NCI-H187 treated with DMSO at 0.1 percent for 48 hours (cell line): ENCODE data around the gene CCDC51.
"Not testable (repeated sequence)": the region's sequence is repeated elsewhere in the genome, so short reads cannot be mapped to it uniquely, and the experiment has no call there.

Experiments
- DNase-seq: peaks from one replicate; lab custom pipeline; 2025; lab: John Stamatoyannopoulos, UW

The CCDC51 gene

DNA sequence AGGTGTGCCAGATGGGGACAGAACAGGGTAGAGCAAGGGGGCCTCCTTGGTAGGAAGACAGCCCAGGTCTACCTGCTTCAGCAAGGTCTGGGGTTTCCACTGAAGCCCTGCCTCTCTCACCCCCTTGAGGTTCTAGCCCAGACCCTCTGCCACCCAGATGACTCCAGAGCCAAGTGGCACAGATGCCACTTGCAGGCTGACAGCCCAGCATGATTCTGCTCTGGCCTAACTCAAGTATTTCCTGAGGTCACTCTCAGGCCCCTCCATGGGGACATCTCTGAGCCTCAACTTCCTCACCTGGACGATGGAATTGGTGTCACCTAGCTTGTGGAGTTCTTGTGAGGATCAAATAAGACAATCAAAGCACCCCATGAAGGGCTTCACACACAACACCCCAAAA lies 33.9 kb downstream of the CCDC51 start:
- DNase-seq: no peak

DNA sequence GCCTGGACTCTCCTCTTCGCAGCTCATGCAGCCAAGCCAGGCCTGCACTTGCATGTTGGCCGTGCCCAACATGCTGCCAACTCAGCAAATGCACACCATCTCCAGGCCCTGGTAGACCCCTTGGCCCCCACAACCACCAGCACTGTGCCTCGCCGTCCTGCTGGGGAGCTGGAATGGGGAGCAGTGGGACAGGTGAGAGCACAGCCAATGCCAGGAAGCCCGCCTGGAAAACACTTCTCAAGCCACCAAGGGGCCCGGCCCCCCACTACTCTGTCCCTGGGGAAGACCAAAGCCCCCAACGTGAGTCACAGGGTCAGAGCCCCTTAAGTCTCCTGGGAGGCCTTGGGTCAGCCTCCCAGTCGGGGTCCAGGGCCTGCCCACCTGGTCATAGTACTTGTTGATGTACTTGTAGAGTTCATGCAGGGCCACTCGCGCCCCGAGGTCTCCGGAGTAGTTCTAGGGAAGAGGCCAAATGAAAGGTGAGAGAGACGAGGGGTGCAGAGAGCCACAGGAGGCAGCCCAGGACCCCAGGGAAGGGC lies 34.5 kb downstream of the CCDC51 start:
- no peak for DNase-seq

DNA sequence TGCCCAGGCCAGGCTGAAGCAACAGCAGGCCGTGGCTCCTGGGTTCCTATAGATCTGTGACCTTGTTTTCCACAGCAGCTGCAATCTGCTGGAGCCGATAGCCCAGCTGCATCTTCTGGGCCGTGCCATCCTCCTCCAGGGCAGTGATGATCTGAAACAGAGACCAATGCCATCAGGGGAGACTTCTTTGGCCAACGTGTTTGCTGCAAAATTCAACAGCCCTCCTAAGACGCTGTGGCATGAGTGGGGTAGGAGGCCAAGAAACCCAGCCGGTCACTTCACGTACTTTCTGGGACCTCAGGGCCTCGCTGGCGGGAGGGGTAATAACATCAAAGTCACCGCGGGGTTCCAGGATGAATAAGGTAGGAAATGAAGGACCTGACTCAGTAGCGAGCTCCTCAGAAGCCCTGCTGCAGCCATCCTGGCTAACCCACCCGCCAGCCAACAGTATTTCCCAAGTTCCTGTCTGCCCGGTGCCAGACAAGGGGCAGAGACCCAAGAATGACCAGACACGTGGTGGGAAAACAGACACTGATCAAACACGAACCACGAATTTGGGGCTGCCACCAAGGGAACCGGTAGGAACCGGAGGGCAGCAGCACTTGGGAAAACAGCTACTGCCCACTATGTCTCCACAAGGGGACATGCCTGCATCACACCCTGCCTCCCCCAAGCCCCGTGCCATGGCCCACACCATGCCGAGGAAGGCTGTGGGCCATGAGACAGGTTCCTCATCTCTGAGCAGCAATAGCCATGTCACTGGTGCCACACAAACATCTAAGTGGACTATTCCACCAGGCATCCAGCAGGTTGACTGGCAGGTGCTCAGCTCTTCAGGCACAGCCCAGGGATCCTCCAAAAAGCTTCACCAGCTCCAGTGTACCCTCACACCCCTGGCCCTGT lies 35.2 kb downstream of the CCDC51 start:
- DNase-seq: no peak

DNA sequence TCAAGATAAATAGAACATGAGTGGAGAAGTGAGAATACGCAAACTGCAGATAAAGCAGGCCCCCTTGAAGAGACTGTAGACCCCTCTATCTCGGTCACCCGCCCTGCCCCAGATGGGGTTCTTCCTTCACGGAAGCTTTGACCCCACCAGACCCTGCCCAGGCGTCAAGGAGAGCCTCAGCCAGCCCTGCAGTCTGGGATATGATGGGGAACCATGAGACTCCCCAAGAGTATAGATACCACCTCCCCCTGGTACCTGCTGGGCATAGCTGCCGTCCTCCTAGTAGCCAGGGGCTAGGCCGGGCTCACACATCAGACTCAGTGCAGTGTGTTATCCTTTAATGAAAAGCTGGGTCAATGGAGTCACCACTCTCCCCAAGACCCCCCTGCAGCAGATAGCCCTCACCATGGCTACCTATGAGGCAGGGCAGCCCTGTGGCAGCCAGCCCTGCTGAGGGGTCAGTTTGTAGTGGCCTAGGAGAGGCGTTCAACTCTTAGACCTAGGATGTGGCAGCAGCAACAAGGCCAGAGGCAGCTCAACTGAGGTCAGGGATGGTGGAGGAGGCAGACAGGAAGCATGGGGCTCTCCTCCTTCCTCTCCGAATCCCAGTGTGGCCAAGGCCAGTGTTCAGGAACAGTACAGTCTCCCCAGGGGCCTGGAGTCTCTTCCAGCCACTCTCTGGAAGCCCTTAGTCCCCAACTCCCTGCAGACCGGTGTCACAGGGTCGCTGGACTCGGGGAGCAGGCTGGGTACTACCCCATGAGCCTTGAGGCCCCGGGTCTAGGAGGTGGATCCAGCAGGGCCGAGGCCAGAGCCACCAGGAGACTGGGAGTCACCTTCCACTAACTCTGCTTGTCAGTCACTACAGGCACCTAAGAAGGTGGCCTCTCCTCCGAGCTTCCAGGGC lies 36.1 kb downstream of the CCDC51 start:
- DNase-seq: no peak

DNA sequence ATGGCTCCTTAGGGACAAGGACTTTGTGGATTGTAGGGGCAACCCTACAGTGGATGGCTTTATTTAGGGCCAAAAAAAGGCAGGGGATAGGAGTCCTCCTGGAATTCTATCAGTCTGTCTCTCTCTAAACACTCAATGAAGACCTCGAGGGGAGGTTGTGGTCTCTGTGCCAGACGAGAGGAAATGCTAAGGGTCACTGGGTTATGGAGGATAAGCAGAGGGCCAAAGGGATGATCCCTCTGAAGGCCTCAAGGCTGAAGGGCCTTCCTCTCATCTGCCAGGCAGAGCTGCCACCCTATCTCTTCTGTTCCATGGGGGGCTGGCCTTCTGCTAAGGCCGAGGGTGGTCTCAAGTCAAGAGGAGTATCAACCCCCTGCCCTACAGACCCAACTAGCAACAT lies 37.0 kb downstream of the CCDC51 start:
- no peak for DNase-seq

DNA sequence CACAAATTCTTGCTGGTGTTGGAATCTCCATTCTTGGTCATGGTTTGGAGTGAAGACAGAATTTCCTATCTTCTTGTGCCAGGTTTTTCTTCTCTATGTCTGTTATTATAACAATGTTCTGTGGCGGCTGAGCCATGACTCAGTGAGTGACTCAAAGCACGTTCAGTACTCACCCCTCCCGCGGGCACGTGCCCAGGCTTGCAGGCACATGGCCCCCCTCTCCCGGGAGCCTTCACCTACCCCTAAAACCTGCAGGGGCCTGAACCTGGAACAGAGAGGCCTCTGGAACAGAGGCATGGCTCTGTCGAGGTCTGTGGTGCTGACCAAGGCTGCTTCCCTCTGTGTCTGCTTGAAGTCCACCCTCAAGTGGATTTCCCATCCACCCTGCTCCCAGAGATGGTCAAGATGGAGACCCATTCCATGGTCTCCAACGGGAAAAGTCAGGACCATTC lies 37.6 kb downstream of the CCDC51 start:
- no peak for DNase-seq

DNA sequence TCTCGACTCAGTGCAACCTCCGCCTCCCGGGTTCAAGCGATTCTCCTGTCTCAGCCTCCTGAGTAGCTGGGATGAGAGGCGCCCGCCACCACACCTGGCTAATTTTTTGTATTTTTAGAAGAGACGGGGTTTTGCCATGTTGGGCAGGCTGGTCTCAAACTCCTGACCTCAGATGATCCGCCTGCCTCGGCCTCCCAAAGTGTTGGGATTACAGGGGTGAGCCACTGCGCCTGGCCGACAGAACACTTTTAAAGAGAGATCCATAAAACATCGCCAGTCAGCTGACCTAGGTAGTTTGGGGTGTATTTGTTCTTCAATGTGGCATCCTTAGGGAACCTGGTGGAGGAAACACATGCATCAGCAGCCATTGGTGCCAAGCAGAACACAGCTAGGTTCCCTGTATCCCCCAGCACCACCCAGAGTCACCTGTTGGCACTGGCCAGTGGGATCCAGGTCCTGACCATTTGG lies 38.5 kb downstream of the CCDC51 start:
- DNase-seq: not testable (repeated sequence)

DNA sequence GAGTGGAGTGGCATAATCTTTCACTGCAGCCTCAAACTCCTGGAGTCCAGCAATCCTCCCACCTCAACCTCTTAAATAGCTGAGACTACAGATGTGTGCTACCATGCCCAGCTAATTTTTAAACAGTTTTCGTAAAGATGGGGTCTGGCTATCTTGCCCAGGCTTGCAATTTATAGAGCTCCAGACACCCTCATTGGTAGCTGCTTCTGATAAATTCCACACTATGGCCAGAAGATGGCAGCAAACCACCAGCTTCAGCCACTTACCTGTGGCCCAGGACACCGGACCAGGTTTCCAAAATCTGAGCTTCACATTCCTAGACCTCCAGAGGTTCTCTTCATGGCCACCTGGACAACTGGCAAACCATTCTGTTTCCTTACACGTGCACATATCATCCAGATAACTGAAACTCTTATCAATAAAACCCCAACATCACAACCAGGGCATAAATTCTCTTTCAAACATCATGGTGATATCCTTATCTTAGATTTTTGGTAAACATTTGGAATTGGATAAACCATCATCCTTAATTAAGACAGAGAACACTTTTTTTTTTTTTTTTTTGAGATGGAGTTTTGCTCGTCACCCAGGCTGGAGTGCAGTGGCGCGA lies 39.0 kb downstream of the CCDC51 start:
- no peak for DNase-seq

DNA sequence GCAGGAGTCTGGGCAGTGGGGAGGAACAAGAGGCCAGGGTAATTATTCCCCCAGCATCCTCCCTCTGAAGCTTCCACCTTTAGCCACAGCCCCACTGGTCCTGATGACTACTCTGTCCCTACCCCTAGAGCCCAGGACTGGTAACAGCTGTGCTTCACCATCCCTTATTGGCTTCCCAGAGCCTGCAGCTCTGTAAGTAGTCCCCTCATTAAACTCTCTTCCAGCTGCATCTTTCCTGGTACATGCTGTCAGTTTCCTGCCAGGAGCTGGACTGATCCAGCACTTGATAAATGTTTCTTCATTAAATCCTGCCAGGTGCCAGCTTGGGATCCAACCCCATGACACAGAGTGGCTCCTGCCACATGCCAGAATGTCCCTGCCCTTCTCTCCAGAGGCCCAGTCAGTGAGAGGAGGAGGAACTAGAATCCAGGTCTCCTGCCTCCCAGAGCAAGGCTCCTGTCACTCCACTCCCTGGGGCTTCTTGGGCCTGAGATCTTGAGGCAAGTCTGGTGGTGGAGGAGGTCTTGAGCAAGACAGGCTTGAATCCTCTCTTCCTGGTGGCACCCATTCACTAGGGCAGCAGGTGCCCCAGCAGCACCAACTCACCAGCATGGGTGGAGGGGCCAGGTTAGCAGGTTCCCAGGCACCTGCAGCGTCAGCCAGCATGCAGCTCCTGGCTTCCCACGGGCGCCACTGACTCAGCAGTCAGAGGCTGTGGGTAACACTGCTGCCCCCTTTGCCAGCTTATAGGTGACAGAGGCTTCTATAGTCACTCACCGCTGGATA lies 40.3 kb downstream of the CCDC51 start:
- no peak for DNase-seq

DNA sequence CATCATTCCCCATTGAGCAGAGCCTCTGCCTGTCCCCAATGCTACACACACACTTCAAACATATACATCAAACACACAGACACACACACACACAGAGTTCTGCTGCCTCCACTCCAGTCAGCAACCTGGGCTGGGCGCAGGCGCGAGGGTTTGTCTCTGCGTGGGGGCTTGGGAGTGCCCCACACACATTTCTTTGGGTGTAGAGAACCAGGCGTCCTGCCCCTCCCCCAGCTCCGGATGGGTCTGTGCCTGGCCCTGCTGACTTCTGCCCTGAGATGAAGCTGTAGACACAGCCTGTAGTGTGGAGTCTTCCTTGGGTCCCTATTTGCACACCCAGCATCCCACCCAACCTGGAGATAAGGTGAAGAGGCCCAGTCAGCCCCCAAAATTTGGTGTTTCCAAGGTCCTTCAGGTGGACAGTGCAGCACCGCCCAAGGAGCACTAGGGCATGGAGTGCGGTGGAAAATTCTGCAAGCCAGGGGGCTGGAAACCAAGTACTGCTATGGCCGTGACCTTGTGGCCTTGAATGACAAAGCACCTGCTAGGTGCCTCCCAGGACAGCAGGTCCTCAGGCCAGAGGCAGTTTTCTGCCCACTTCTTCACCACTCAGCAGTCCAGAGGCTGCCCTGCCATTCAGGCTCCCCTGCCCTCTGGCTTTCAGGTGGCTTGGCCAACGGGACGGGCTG lies 41.1 kb downstream of the CCDC51 start:
- DNase-seq: no peak

DNA sequence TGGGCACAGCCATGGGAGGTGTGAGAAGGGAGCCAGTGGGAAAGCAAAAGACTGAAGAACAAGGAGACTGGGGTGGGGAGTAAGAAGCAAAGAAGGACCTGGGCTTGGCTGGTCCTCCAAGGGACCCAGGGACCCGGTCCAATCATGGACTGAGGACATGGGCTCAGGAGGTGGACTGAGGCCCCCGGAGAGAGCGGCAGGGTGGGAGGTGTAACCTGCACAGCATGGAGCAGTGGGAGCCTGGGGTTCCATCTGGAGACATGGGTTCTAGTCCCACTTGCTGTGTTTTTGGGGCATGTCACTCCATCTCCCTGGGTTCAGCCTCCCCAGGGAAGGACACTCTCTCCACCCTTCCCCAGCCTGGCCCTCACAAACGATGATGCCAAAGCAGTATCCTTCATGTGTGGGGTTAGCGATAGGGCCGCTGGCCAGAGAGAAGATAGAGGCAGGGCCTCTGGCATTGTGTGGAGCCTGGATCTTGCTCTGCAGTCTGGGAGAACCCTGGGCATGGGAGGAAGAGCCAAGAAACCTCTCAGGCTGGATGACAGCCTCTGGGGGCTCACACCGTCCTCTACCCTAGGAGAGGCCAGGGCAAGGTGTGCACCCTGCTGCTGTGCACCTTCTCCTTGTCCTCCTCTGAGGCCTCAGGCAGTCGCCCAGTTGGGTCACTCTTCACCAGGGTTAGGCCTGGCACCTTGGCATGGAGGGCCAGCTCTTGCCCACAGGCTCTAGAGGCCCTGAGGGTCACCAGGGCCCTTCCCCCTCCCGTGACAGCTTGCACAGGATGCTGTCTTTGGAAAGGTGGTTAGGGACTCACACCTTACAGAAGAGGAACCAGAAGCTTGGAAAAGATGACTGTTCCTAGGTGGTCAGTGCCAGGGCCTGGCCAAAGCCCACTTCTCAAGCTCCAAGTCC lies 41.9 kb downstream of the CCDC51 start:
- no peak for DNase-seq

DNA sequence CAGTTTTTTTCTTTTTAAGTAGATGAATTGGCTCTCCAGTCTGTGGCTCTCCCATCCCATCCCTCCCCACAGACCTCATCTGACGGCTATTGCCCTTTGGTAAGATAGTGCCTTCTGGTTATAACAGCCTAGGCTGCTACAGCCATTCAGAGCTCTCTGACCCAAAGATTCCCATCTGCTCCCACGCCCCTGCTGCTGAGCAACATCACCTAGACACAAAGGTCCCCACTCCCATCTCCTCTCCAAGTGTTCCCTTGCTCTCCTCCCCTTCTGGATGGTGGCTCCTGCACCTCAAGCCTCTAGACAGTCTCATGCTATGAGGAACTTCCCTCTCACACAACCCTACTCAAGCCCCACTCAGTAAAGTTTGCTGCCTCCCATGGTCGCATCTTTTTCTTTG lies 44.2 kb downstream of the CCDC51 start:
- no peak for DNase-seq

DNA sequence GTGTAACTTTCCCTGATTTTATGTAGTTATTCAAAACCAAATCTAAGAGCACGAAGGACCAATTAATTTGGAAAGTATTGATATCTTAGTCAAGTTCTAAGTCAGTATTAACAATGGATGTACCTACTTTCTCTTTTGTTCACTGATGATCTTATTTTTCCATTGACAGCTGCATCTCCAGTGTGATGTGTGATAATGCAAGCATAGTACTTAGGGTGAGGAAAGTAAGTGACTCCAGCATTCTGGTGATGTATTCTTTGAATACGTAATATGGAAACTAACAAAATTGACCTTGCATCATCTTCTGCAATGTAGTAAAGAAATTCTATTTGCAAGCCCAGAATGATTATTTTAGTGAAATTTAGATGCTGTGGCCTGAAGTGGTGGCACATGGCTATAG lies 45.5 kb downstream of the CCDC51 start:
- DNase-seq: no peak

DNA sequence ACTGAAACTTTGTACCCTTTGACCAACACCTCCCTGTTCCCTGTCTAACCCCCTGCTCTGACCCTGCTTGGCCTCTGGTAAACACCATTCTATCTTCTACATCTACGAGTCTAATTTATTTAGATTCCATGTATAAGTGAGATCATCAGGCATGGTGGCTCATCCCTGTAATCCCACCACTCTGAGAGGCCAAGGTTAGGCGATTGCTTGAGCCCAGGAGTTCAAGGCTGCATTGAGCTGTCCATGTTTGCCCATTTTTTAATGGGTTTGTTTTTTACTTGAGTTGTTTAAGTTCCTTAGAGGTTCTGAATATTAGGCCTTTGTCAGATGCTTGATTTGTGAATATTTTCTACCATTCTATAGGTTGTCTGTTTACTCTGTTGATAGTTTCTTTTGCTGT lies 51.0 kb downstream of the CCDC51 start:
- DNase-seq: no peak

DNA sequence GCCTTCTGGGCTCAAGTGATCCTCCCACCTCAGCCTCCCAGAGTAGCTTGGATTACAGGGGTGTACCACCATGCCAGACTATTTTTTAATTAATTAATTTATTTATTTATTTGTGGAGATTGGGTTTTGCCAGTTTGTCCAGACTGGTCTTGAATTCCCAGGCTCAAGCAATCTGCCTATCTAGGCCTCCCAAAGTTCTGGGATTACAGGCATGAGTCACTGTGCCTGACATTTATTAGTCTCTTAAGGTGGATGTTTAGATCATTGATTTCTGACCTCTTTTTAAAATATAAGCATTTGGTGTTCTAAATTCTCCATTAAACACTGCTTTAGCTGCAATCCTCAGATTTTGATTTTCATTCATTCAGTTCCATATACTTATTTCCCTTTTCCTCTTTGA lies 52.3 kb downstream of the CCDC51 start:
- DNase-seq: no peak
